Measurements from ENCODE around the gene P2RY14. TPM values are rescaled to one million over a fixed set of nuclear protein-coding genes. Genes with fewer than 3 reads are reported as not detected.
A peak's percentile ranks its signal among the peaks of the same experiment; 100 is the strongest.

P2RY14 gene
- total RNA-seq, 2 donors from 2014 or later: 2.0 to 2.1 TPM

GRCh38 chr3:151290673-151291072 lies 12.3 kb upstream of the P2RY14 start:
- Mint-ChIP-seq H3K9me3 (no peaks in the 10 kb centered on the region), H3K4me3 (no peak overlapping the region), H3K36me3 (no peaks in the 10 kb centered on the region), H3K27ac (no peak overlapping the region), H3K4me1 (ENCODE audit: low read depth in 2 of 2) (no peaks in the 10 kb centered on the region), H3K27me3 (no peaks in the 10 kb centered on the region)
- DNase-seq (ENCODE audit: low spot score) (no peak), ATAC-seq (no peak)

GRCh38 chr3:151289445-151289844 lies 11.1 kb upstream of the P2RY14 start:
- H3K4me1 Mint-ChIP-seq (ENCODE audit: low read depth in 2 of 2): no peaks in the 10 kb centered on the region
- DNase-seq (ENCODE audit: low spot score) (no peak), ATAC-seq (no peak)
- no peaks in the 10 kb centered on the region for H3K27me3 Mint-ChIP-seq
- no peak overlapping the region for H3K4me3 Mint-ChIP-seq
- no peaks in the 10 kb centered on the region for H3K9me3 Mint-ChIP-seq
- no peaks in the 10 kb centered on the region for H3K36me3 Mint-ChIP-seq
- no peak overlapping the region for H3K27ac Mint-ChIP-seq

GRCh38 chr3:151285940-151286339 lies 7.6 kb upstream of the P2RY14 start:
- Mint-ChIP-seq H3K4me1 (ENCODE audit: low read depth in 2 of 2) (peaks cover 5 to 23% of the 10 kb centered on the region in 2 donors), H3K36me3 (no peaks in the 10 kb centered on the region), H3K4me3 (no peak overlapping the region), H3K9me3 (no peaks in the 10 kb centered on the region), H3K27ac (no peak overlapping the region), H3K27me3 (no peaks in the 10 kb centered on the region)
- ATAC-seq: no peak
- no peak for DNase-seq (ENCODE audit: low spot score)

- Mint-ChIP-seq H3K9me3 (no peaks in the 10 kb centered on the region), H3K27me3 (no peaks in the 10 kb centered on the region), H3K27ac (no peak overlapping the region), H3K4me3 (no peak overlapping the region), H3K36me3 (no peaks in the 10 kb centered on the region), H3K4me1 (ENCODE audit: low read depth in 2 of 2) (peaks cover 10 to 25% of the 10 kb centered on the region in 2 donors)
- ATAC-seq (peak; percentile 45 to 50), DNase-seq (ENCODE audit: low spot score) (no peak)
Measured at GRCh38 chr3:151283907-151284461, 5.6 kb upstream of the P2RY14 start.

- Mint-ChIP-seq H3K4me3 (no peak overlapping the region), H3K27me3 (no peaks in the 10 kb centered on the region)
Measured at GRCh38 chr3:151283387-151283786, 5.0 kb upstream of the P2RY14 start.

GRCh38 chr3:151282921-151283320 lies 4.6 kb upstream of the P2RY14 start:
- Mint-ChIP-seq H3K9me3 (no peaks in the 10 kb centered on the region), H3K36me3 (no peaks in the 10 kb centered on the region), H3K27ac (peak overlapping the region in 1 of 2 donors; percentile 5), H3K27me3 (no peaks in the 10 kb centered on the region), H3K4me3 (no peak overlapping the region), H3K4me1 (ENCODE audit: low read depth in 2 of 2) (peaks cover 19 to 35% of the 10 kb centered on the region in 2 donors)
- ATAC-seq (peak; percentile 62 to 68), DNase-seq (ENCODE audit: low spot score) (no peak)

More at GRCh38 chr3:151283387-151283786, 5.0 kb upstream of the P2RY14 start:
- ATAC-seq (no peak), DNase-seq (ENCODE audit: low spot score) (no peak)
- Mint-ChIP-seq H3K27ac (peak overlapping the region in 1 of 2 donors; percentile 5), H3K4me1 (ENCODE audit: low read depth in 2 of 2) (peaks cover 16 to 31% of the 10 kb centered on the region in 2 donors), H3K9me3 (no peaks in the 10 kb centered on the region), H3K36me3 (no peaks in the 10 kb centered on the region)

GRCh38 chr3:151281671-151282324 lies 3.5 kb upstream of the P2RY14 start:
- ATAC-seq (no peak), DNase-seq (ENCODE audit: low spot score) (no peak)
- H3K9me3 Mint-ChIP-seq: no peaks in the 10 kb centered on the region
- H3K27me3 Mint-ChIP-seq: no peaks in the 10 kb centered on the region
- no peak overlapping the region for H3K4me3 Mint-ChIP-seq
- H3K36me3 Mint-ChIP-seq: no peaks in the 10 kb centered on the region
- peak overlapping the region in 1 of 2 donors; percentile 5 for H3K27ac Mint-ChIP-seq
- peaks cover 21 to 39% of the 10 kb centered on the region in 2 donors for H3K4me1 Mint-ChIP-seq (ENCODE audit: low read depth in 2 of 2)

- ATAC-seq (peak; percentile 62 to 66), DNase-seq (ENCODE audit: low spot score) (no peak)
- H3K4me3 Mint-ChIP-seq: peak overlapping the region; percentile 56
- peak overlapping the region; percentile 68 to 86 for H3K27ac Mint-ChIP-seq
- H3K27me3 Mint-ChIP-seq: no peaks in the 10 kb centered on the region
- H3K36me3 Mint-ChIP-seq: no peaks in the 10 kb centered on the region
- no peaks in the 10 kb centered on the region for H3K9me3 Mint-ChIP-seq
- peaks cover 34 to 36% of the 10 kb centered on the region in 2 donors for H3K4me1 Mint-ChIP-seq (ENCODE audit: low read depth in 2 of 2)
Measured at GRCh38 chr3:151276687-151277042, 1.7 kb downstream of the P2RY14 start.

- peak overlapping the region; percentile 56 for H3K4me3 Mint-ChIP-seq
- peaks cover 34 to 39% of the 10 kb centered on the region in 2 donors for H3K4me1 Mint-ChIP-seq (ENCODE audit: low read depth in 2 of 2)
- ATAC-seq: peak in 1 of 2 donors; percentile 12
- H3K9me3 Mint-ChIP-seq: no peaks in the 10 kb centered on the region
- DNase-seq (ENCODE audit: low spot score): no peak
- H3K27me3 Mint-ChIP-seq: no peaks in the 10 kb centered on the region
- H3K27ac Mint-ChIP-seq: peak overlapping the region; percentile 68 to 86
- H3K36me3 Mint-ChIP-seq: no peaks in the 10 kb centered on the region
Measured at GRCh38 chr3:151276038-151276686, 2.2 kb downstream of the P2RY14 start.

GRCh38 chr3:151275091-151275490 lies 3.3 kb downstream of the P2RY14 start:
- peaks cover 37 to 44% of the 10 kb centered on the region in 2 donors for H3K4me1 Mint-ChIP-seq (ENCODE audit: low read depth in 2 of 2)
- H3K27ac Mint-ChIP-seq: peak overlapping the region in 1 of 2 donors; percentile 29
- no peaks in the 10 kb centered on the region for H3K9me3 Mint-ChIP-seq
- DNase-seq (ENCODE audit: low spot score) (no peak), ATAC-seq (no peak)
- no peaks in the 10 kb centered on the region for H3K27me3 Mint-ChIP-seq
- H3K4me3 Mint-ChIP-seq: no peak overlapping the region
- no peaks in the 10 kb centered on the region for H3K36me3 Mint-ChIP-seq

- no peak for ATAC-seq
- Mint-ChIP-seq H3K36me3 (no peaks in the 10 kb centered on the region), H3K9me3 (no peaks in the 10 kb centered on the region), H3K27me3 (no peaks in the 10 kb centered on the region), H3K4me1 (ENCODE audit: low read depth in 2 of 2) (peaks cover 25 to 62% of the 10 kb centered on the region in 2 donors), H3K27ac (peak overlapping the region; percentile 92 to 94), H3K4me3 (peak overlapping the region; percentile 73)
- DNase-seq (ENCODE audit: low spot score): no peak
Measured at GRCh38 chr3:151269631-151270030, 8.7 kb downstream of the P2RY14 start.

GRCh38 chr3:151268267-151269235 lies 9.8 kb downstream of the P2RY14 start:
- peak overlapping the region; percentile 73 for H3K4me3 Mint-ChIP-seq
- no peaks in the 10 kb centered on the region for H3K27me3 Mint-ChIP-seq
- peak overlapping the region; percentile 92 to 94 for H3K27ac Mint-ChIP-seq
- peak; percentile 64 for DNase-seq (ENCODE audit: low spot score)
- H3K36me3 Mint-ChIP-seq: no peaks in the 10 kb centered on the region
- H3K4me1 Mint-ChIP-seq (ENCODE audit: low read depth in 2 of 2): peaks cover 24 to 62% of the 10 kb centered on the region in 2 donors
- ATAC-seq: peak; percentile 84 to 85
- no peaks in the 10 kb centered on the region for H3K9me3 Mint-ChIP-seq

- H3K36me3 Mint-ChIP-seq: no peaks in the 10 kb centered on the region
- H3K4me3 Mint-ChIP-seq: no peak overlapping the region
- H3K9me3 Mint-ChIP-seq: no peaks in the 10 kb centered on the region
Measured at GRCh38 chr3:151267066-151267465, 11.3 kb downstream of the P2RY14 start.

More at GRCh38 chr3:151267066-151267465, 11.3 kb downstream of the P2RY14 start:
- H3K27ac Mint-ChIP-seq: no peak overlapping the region
- no peaks in the 10 kb centered on the region for H3K27me3 Mint-ChIP-seq
- DNase-seq (ENCODE audit: low spot score) (no peak), ATAC-seq (no peak)
- H3K4me1 Mint-ChIP-seq (ENCODE audit: low read depth in 2 of 2): peaks cover 20 to 54% of the 10 kb centered on the region in 2 donors

Data from natural killer cell treated with Interleukin-12 subunit alpha and Interleukin-12 subunit beta and Interleukin-15 and Interleukin-18, amount 100 ng/mL, for 72 hours (primary cell).